RWPE2 (cell line): ENCODE measurements around the gene RHD.
"Not testable (repeated sequence)": the region's sequence is repeated elsewhere in the genome, so short reads cannot be mapped to it uniquely, and the experiment has no call there.

Source experiments
- ATAC-seq: fragments of 200-7000 bp; cut with Tn5 transposase; 3 replicates; pipeline ENCODE4 v1.9.1; 2021; ENCODE audit warnings: low read depth
- DNase-seq: peaks from one replicate; pipeline ENCODE4 v3.0.0-alpha.2; 2020; ENCODE audit warnings: low spot score
- H3K27ac ChIP-seq: fragments of 450-650 bp; 2 replicates; pipeline ENCODE4 v1.5.1; 2017; ENCODE audit warnings: mild to moderate bottlenecking; ENCODE audit not compliant: poor library complexity, severe bottlenecking
- H3K27me3 ChIP-seq: fragments of 250-450 bp; sonication (Bioruptor Pico); 2 replicates; pipeline ENCODE4 v1.5.1; 2021; ENCODE audit warnings: mild to moderate bottlenecking, moderate library complexity; ENCODE audit not compliant: insufficient read depth, poor library complexity, severe bottlenecking
- H3K36me3 ChIP-seq: fragments of 250-450 bp; sonication (Bioruptor Pico); 2 replicates; pipeline ENCODE4 v1.5.1; 2020; ENCODE audit warnings: low read depth, mild to moderate bottlenecking, moderate library complexity
- H3K4me1 ChIP-seq: fragments of 250-450 bp; sonication (Bioruptor Pico); 2 replicates; pipeline ENCODE4 v1.5.1; 2021; ENCODE audit warnings: mild to moderate bottlenecking, moderate library complexity; ENCODE audit not compliant: insufficient read depth, poor library complexity, severe bottlenecking
- H3K4me3 ChIP-seq: fragments of 250-450 bp; sonication (Bioruptor Pico); 2 replicates; pipeline ENCODE4 v1.5.1; 2021; ENCODE audit warnings: mild to moderate bottlenecking, moderate library complexity; ENCODE audit not compliant: severe bottlenecking
- H3K9me3 ChIP-seq: fragments of 250-450 bp; sonication (Bioruptor Pico); 2 replicates; pipeline ENCODE4 v1.5.1; 2021; ENCODE audit warnings: mild to moderate bottlenecking, moderate library complexity; ENCODE audit not compliant: severe bottlenecking
- TF ChIP-seq, protein P1 (sequence below): fragments of 450-650 bp; IDR thresholded peaks from one replicate; pipeline ENCODE4 v1.5.1; 2017; ENCODE audit warnings: mild to moderate bottlenecking, moderate library complexity; ENCODE audit not compliant: poor library complexity, severe bottlenecking

RHD gene

DNA sequence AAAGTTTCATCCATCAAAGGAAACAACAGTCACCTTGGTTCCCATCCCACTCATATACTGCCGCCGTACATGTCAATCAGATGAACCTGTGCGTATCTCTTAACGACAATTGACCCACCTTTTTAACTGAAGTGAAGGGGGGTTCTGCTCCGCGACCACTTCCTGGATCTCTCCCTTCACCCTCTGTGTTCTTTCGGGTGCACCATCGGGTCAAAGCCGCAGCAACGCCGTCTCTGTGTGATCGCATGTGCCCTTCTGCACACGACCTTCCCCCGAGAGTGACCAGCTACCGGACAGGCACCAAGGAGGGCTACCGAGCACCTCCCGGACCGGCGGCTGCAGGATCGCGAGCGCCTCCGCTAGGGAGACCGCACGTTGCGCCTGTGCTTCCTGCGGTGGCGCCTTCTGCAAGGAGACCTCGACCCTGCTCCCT is 64.6 kb downstream of the RHD start:
- not testable (repeated sequence) for H3K27ac ChIP-seq, H3K4me1 ChIP-seq, DNase-seq, H3K27me3 ChIP-seq, H3K9me3 ChIP-seq
- TF ChIP-seq, protein P1, sequence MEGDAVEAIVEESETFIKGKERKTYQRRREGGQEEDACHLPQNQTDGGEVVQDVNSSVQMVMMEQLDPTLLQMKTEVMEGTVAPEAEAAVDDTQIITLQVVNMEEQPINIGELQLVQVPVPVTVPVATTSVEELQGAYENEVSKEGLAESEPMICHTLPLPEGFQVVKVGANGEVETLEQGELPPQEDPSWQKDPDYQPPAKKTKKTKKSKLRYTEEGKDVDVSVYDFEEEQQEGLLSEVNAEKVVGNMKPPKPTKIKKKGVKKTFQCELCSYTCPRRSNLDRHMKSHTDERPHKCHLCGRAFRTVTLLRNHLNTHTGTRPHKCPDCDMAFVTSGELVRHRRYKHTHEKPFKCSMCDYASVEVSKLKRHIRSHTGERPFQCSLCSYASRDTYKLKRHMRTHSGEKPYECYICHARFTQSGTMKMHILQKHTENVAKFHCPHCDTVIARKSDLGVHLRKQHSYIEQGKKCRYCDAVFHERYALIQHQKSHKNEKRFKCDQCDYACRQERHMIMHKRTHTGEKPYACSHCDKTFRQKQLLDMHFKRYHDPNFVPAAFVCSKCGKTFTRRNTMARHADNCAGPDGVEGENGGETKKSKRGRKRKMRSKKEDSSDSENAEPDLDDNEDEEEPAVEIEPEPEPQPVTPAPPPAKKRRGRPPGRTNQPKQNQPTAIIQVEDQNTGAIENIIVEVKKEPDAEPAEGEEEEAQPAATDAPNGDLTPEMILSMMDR, result peak; percentile 14
- Histone ChIP-seq H3K4me3 (peak overlapping the region; percentile 40), H3K36me3 (peaks cover 16% of the 10 kb centered on the region)
- ATAC-seq, result peak; percentile 37

DNA sequence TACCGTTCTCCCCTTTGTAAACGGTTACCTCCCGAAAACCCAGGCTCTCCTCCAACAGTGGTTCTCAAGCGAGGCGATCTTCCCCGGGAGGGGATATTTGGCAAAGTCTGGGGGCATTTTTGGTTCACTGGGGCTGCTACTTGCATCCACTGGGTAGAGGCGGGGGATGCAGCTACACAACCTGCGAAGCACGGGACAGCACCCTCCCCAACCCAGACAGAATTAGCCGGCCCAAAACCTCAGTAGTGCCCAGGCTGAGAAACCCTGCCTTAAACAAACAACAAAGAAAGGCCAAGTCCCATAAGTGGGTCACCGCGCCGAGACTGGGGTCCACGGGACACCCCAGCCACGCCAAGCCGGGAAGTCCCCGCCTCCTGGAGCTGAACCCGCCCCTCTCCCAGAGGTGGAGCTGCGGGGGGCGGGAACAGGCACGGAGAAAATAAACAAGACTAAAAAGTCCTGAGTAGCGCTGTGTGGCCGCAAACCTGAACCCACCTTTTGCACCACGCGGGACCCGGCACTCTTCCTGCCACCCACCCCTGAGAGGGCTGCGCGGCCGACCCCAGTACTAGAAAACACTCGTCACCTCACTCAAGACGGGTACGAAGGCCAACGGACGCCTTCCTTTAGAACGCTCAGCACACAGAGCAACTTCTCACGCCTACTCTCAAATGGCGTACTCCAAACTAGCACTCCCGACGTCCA is 65.3 kb downstream of the RHD start:
- peak; percentile 68 for ATAC-seq
- H3K9me3 ChIP-seq, H3K27me3 ChIP-seq, DNase-seq, H3K4me1 ChIP-seq: not testable (repeated sequence)
- H3K4me3 ChIP-seq, result peak overlapping the region; percentile 90
- peaks cover 23% of the 10 kb centered on the region for H3K36me3 ChIP-seq
- peak overlapping the region; percentile 92 for H3K27ac ChIP-seq

DNA sequence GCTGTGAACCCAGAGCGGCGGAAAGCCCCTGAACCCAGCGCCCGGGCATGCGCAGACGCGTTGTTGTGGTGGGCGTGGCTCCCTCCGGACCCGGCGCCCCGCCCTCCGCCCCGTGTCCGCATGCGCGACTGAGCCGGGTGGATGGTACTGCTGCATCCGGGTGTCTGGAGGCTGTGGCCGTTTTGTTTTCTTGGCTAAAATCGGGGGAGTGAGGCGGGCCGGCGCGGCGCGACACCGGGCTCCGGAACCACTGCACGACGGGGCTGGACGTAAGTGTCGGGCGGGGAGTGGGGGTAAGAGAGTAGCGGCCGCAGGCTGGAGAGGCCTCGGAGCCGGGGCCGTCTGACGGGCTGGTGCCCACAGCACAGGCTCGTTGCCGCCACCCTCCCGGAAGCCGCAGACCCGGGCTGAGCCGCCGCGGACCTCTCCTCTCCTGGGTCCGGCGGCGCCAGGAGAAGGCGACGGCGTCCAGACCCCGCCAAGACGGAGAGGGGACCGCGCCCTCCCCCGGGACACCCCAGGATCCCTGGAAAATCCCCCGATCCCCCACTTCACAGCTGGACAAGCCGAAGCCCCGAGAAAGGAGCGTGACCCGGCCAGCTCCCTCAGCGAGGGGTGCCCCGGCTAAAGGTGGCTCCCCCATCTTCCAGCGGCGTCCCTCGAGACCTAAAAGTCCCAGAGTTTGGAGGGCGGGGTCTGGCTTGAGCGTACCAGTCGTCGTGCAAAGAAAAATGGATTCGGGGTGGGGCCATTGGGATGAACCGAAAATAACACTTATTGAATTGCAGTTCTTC is 66.1 kb downstream of the RHD start, which contains the start of gene TMEM50A:
Gene TMEM50A (plus strand): TSS at position 147 of the 794 bp plus-strand sequence. CDS start 2,153 bp downstream, outside the sequence.
- peak within 1 kb of the TSS; percentile 92 for H3K27ac ChIP-seq
- ATAC-seq (peak; percentile 73), DNase-seq (peak; percentile 85)
- no peaks in the 10 kb centered on the region for H3K27me3 ChIP-seq
- peaks cover 31% of the 10 kb centered on the region for H3K36me3 ChIP-seq
- H3K4me3 ChIP-seq, result peak within 1 kb of the TSS; percentile 90
- TF ChIP-seq, protein P1, result no peak
- no peaks in the 10 kb centered on the region for H3K9me3 ChIP-seq
- peaks cover 17% of the 10 kb centered on the region for H3K4me1 ChIP-seq

DNA sequence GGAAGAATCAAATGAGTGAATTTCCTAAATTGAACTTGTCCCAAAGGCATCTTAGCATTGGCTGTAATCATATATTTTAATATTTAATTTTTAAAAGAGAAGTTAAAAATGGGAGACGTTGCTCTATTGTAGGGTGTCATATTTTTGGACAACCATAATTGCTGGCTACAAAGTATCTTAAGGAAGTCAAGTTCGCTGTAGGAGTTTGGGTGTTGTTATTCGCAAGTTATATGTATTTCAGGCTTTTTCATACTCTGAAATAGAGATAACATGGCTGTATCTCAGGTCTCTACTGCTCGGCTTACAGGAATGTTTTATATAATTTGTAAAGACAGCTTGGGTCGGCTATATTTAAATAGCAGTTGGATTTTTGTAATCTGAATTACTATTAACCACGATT is 66.7 kb downstream of the RHD start:
- peak overlapping the region; percentile 92 for H3K27ac ChIP-seq
- no peak for ATAC-seq
- H3K9me3 ChIP-seq, result no peaks in the 10 kb centered on the region
- H3K36me3 ChIP-seq, result peaks cover 37% of the 10 kb centered on the region
- TF ChIP-seq, protein P1, result no peak
- peak overlapping the region; percentile 90 for H3K4me3 ChIP-seq
- DNase-seq, result no peak
- no peaks in the 10 kb centered on the region for H3K27me3 ChIP-seq
- peaks cover 23% of the 10 kb centered on the region for H3K4me1 ChIP-seq

DNA sequence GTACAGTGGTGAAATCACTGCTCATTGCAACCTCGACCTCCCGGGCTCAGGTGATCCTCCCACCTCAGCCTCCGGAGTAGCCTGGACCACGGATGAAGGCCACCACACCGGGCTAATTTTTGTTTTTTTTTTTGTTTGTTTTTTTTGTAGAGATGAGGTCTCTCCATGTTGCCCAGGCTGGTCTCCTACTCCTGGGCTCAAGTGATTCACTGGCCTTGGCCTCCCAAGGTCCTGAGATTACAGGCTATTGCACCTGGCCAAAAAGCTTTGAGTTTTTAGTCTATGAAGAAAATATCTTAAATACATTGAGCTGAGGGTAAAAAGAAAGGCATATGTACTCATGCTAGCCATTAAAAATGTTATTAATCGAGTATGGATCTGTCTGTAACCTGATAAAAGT is 69.4 kb downstream of the RHD start:
- Histone ChIP-seq H3K27ac (no peak overlapping the region), H3K36me3 (peaks cover 62% of the 10 kb centered on the region), H3K9me3 (no peaks in the 10 kb centered on the region), H3K4me3 (no peak overlapping the region), H3K4me1 (peaks cover 25% of the 10 kb centered on the region), H3K27me3 (no peaks in the 10 kb centered on the region)
- TF ChIP-seq, protein P1, result no peak
- DNase-seq (no peak), ATAC-seq (no peak)
